GM12875 (cell line): ENCODE results near the gene ADIPOR1.
"Not testable (repeated sequence)": the region's sequence is repeated elsewhere in the genome, so short reads cannot be mapped to it uniquely, and the experiment has no call there.

Experiments used
- H3K4me3 ChIP-seq: one replicate; pipeline ENCODE4 v1.5.1; 2011; ENCODE audit warnings: low read depth, low read length, control low read depth
- TF ChIP-seq, protein P1 (sequence below): IDR thresholded peaks from 2 replicates; pipeline ENCODE4 v1.5.1; 2011; ENCODE audit warnings: low read depth, mild to moderate bottlenecking, control low read depth, inconsistent platforms, low read length, moderate library complexity, borderline replicate concordance; ENCODE audit not compliant: insufficient read depth

ADIPOR1 gene

GRCh38 chr1:202998836-202999750 lies 41.0 kb upstream of the ADIPOR1 start:
- no peak overlapping the region for H3K4me3 ChIP-seq

DNA sequence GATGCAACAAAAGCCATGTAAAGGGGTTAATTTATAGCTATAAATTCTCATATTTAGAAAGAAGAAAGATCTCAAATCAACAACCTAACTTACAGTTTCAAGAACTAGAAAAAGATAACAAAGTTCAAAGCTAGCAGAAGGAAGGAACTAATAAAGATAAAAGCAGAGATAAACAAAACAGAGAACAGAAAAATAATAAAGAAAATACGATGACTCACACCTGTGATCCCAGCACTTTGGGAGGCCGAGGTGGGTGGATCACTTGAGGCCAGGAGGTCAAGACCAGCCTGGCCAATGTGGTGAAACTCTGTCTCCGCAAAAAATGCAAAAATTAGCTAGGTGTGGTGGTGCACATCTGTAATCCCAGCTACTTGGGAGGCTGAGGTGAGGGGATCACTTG lies 36.6 kb upstream of the ADIPOR1 start:
- no peak overlapping the region for H3K4me3 ChIP-seq
- TF ChIP-seq, protein P1, sequence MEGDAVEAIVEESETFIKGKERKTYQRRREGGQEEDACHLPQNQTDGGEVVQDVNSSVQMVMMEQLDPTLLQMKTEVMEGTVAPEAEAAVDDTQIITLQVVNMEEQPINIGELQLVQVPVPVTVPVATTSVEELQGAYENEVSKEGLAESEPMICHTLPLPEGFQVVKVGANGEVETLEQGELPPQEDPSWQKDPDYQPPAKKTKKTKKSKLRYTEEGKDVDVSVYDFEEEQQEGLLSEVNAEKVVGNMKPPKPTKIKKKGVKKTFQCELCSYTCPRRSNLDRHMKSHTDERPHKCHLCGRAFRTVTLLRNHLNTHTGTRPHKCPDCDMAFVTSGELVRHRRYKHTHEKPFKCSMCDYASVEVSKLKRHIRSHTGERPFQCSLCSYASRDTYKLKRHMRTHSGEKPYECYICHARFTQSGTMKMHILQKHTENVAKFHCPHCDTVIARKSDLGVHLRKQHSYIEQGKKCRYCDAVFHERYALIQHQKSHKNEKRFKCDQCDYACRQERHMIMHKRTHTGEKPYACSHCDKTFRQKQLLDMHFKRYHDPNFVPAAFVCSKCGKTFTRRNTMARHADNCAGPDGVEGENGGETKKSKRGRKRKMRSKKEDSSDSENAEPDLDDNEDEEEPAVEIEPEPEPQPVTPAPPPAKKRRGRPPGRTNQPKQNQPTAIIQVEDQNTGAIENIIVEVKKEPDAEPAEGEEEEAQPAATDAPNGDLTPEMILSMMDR: no peak

More at GRCh38 chr1:202998836-202999750, 41.0 kb upstream of the ADIPOR1 start:
- TF ChIP-seq, protein P1: peak; percentile 45; the same call in 1 of the 2 replicates

GRCh38 chr1:202991112-202991511 lies 33.0 kb upstream of the ADIPOR1 start:
- TF ChIP-seq, protein P1: no peak
- no peak overlapping the region for H3K4me3 ChIP-seq

DNA sequence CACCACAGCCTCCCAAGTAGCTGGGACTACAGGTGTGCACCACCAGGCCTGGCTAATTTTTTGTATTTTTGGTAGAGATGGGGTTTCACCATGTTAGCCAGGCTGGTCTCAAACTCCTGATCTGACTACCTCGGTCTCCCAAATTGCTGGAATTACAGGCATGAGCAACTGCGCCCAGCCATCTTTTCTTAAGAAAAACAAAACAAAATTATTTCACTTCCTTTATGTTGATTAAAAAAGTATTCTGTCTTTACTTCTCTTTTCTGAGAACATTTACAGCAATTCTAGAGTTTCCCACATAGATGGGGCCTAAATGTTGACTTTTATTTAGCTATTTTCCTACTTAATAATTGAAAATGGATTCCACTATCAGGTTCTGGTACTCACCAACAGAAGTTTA lies 31.8 kb upstream of the ADIPOR1 start:
- TF ChIP-seq, protein P1: no peak

DNA sequence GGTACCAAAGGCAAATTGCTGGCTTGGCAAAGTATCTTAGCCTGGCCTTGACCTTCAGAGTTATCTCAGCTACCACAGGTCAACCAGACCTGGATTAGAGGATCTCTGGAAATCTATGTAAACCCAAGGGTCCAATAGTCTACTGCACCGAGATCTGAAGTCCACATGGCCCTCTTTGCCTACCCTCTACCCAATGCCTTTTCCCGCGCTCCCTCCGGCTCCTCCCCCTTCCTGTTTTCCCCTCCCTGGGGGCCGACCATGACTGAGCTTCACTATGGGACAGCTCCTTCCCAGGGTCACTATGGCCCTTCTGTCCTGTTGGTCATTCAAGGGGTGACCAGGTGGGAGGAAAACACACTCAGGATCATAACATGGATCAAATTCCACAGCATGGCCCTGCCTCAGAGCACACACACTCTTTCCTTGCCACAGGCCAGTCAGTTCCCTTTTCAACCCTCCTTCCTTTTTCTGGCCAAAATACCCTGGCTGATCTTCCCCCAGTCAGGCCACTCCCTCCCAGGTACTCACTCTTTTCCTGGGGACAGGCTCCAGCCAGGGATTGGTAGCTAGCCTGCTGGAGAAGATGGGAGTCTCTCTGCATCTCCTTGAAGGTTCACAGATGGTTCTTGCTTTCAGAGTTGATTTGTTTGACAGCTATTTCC lies 29.9 kb upstream of the ADIPOR1 start:
- H3K4me3 ChIP-seq: no peak overlapping the region
- TF ChIP-seq, protein P1: no peak

More for the DNA sequence above, 31.8 kb upstream of the ADIPOR1 start:
- no peak overlapping the region for H3K4me3 ChIP-seq

- TF ChIP-seq, protein P1: no peak
- H3K4me3 ChIP-seq: no peak overlapping the region
Observed at GRCh38 chr1:202987255-202987654, 29.1 kb upstream of the ADIPOR1 start.

DNA sequence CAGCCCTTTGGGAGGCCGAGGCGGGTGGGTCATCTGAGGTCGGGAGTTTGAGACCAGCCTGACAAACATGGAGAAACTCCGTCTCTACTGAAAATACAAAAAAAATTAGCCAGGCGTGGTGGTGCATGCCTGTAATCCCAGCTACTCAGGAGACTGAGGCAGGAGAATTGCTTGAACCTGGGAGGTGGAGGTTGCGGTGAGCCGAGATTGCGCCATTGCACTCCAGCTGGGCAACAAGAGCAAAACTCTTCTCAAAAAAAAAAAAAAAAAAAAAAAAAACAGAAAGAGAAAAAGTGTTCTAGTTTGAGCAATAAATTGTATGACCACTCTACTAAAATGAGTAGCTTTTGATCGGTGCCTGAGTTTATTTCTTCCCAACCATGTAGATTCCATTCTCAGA lies 28.0 kb upstream of the ADIPOR1 start:
- H3K4me3 ChIP-seq: not testable (repeated sequence)
